Ishikawa (cell line): ENCODE data around the gene KCNK10.

Source experiments
- CEBPB ChIP-seq: IDR thresholded peaks from 2 replicates; pipeline ENCODE4 v1.6.1; 2012
- CREB1 ChIP-seq: IDR thresholded peaks from 2 replicates; pipeline ENCODE4 v1.6.1; 2012; ENCODE audit warnings: low read depth
- EP300 ChIP-seq: IDR thresholded peaks from 2 replicates; pipeline ENCODE4 v1.6.1; 2012; ENCODE audit warnings: borderline replicate concordance
- FOXM1 ChIP-seq: IDR thresholded peaks from 2 replicates; pipeline ENCODE4 v1.6.1; 2012; ENCODE audit warnings: low read depth, borderline replicate concordance
- NFIC ChIP-seq: IDR thresholded peaks from 2 replicates; pipeline ENCODE4 v1.6.1; 2012
- RAD21 ChIP-seq: IDR thresholded peaks from 2 replicates; pipeline ENCODE4 v1.6.1; 2012; ENCODE audit warnings: low read depth
- TAF1 ChIP-seq: IDR thresholded peaks from 2 replicates; pipeline ENCODE4 v1.6.1; 2012; ENCODE audit warnings: low read depth, mild to moderate bottlenecking
- TEAD4 ChIP-seq: IDR thresholded peaks from 2 replicates; pipeline ENCODE4 v1.6.1; 2012
- TF ChIP-seq, protein P1 (sequence below): IDR thresholded peaks from 2 replicates; pipeline ENCODE4 v1.6.1; 2012
- TF ChIP-seq, protein P2 (sequence below): IDR thresholded peaks from 2 replicates; pipeline ENCODE4 v1.6.1; 2012; ENCODE audit warnings: low read depth, mild to moderate bottlenecking

DNA sequence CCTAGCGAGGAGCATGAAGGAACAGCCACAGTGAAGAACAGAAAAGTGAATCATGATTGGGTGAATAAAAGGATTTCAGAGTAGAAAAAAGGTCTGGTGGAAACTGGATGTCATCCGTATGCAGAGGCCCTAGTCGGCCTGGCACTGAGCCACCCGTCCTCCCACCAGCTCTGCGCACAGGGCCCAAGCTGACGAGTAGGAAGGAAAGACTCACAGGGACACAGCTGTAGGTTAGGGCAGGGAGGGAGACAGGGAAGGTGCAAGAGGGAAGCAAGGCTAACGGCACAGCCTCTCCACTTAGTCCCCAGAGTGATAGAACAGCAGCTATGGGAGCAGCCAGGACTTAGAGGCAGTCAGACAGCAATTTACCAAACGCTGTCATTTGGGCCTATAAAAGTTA is 112.6 kb downstream of the KCNK10 start:
- TF ChIP-seq RAD21 (no peak), TAF1 (no peak), TEAD4 (no peak), EP300 (no peak), CEBPB (no peak), CREB1 (no peak), NFIC (no peak), FOXM1 (no peak)
- TF ChIP-seq, protein P1, sequence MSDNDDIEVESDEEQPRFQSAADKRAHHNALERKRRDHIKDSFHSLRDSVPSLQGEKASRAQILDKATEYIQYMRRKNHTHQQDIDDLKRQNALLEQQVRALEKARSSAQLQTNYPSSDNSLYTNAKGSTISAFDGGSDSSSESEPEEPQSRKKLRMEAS, result no peak
- TF ChIP-seq, protein P2, sequence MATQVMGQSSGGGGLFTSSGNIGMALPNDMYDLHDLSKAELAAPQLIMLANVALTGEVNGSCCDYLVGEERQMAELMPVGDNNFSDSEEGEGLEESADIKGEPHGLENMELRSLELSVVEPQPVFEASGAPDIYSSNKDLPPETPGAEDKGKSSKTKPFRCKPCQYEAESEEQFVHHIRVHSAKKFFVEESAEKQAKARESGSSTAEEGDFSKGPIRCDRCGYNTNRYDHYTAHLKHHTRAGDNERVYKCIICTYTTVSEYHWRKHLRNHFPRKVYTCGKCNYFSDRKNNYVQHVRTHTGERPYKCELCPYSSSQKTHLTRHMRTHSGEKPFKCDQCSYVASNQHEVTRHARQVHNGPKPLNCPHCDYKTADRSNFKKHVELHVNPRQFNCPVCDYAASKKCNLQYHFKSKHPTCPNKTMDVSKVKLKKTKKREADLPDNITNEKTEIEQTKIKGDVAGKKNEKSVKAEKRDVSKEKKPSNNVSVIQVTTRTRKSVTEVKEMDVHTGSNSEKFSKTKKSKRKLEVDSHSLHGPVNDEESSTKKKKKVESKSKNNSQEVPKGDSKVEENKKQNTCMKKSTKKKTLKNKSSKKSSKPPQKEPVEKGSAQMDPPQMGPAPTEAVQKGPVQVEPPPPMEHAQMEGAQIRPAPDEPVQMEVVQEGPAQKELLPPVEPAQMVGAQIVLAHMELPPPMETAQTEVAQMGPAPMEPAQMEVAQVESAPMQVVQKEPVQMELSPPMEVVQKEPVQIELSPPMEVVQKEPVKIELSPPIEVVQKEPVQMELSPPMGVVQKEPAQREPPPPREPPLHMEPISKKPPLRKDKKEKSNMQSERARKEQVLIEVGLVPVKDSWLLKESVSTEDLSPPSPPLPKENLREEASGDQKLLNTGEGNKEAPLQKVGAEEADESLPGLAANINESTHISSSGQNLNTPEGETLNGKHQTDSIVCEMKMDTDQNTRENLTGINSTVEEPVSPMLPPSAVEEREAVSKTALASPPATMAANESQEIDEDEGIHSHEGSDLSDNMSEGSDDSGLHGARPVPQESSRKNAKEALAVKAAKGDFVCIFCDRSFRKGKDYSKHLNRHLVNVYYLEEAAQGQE, result no peak
